ENCODE results near the gene MROH9. TPM values are rescaled to one million over a fixed set of nuclear protein-coding genes. Genes with fewer than 3 reads are reported as not detected.

MROH9 gene
- total RNA-seq, 1 experiment from 2014 or later, result not detected

DNA sequence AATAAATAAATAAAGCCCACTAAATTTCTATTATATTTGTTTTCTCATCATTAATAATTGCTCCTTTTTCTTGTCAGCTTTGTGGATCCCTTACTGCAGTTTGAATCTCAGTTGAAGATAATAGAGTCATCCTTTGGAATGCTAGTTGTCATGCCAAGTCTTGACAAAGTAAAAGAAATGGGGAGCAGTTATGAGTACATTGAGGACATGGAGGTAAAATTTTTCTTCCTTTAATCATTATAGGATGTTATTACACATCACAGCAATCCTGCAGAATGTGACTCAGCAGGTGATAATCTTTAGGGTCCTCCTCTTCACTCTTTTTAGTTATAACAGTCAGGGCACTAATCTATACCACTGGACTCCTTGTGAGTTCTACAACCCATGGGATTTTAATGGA is 24.1 kb downstream of the MROH9 start:
- H3K9me2 ChIP-seq (ENCODE audit: insufficient read depth), result no peaks in the 10 kb centered on the region
- TF ChIP-seq CEBPB (IDR thresholded peaks at IDR 0.05; ENCODE audit: low read depth) (no peak), ELF1 (IDR thresholded peaks at IDR 0.05; ENCODE audit: borderline replicate concordance, low read depth) (no peak), RAD21 (IDR thresholded peaks at IDR 0.05; ENCODE audit: low read depth) (no peak), CBX3 (IDR thresholded peaks at IDR 0.05; ENCODE audit: low read depth) (no peak), EGR1 (IDR thresholded peaks at IDR 0.05; ENCODE audit: low read depth) (no peak), ZFX (IDR thresholded peaks at IDR 0.05) (no peak)
- TF ChIP-seq, protein P1, sequence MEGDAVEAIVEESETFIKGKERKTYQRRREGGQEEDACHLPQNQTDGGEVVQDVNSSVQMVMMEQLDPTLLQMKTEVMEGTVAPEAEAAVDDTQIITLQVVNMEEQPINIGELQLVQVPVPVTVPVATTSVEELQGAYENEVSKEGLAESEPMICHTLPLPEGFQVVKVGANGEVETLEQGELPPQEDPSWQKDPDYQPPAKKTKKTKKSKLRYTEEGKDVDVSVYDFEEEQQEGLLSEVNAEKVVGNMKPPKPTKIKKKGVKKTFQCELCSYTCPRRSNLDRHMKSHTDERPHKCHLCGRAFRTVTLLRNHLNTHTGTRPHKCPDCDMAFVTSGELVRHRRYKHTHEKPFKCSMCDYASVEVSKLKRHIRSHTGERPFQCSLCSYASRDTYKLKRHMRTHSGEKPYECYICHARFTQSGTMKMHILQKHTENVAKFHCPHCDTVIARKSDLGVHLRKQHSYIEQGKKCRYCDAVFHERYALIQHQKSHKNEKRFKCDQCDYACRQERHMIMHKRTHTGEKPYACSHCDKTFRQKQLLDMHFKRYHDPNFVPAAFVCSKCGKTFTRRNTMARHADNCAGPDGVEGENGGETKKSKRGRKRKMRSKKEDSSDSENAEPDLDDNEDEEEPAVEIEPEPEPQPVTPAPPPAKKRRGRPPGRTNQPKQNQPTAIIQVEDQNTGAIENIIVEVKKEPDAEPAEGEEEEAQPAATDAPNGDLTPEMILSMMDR (IDR thresholded peaks at IDR 0.05 in 2 of 3, conservative IDR thresholded peaks at IDR 0.05 in 1 of 3; ENCODE audit: borderline replicate concordance in 1 of 3, insufficient read depth in 1 of 3, low read depth in 2 of 3, low read length in 2 of 3), result no peak
- no peaks in the 10 kb centered on the region for H3K36me3 ChIP-seq (ENCODE audit: control insufficient read depth in 1 of 2, insufficient read depth in 2 of 2, low read length in 2 of 2)
- no peaks in the 10 kb centered on the region for H4K20me1 ChIP-seq (ENCODE audit: insufficient read depth)
- DNase-seq (ENCODE audit: low read depth, low spot score) (no peak), ATAC-seq (no peak)
- H2AFZ ChIP-seq (ENCODE audit: low read depth, low read length, poor library complexity, severe bottlenecking), result no peak overlapping the region
- no TSS peak for BruUV-seq (replicated peaks)
- ChIA-PET CTCF (interaction anchor here (1.3 kb wide), 1 partner anchor 8 kb away, joined by 5 read pairs; no protein-coding TSS in a partner anchor), RAD21 (ENCODE audit: low non-redundant PET in 1 of 2, low total read pairs in 2 of 2, uncharacterized antibody in 2 of 2, unreplicated experiment in 2 of 2) (no interaction called here), POLR2A (no interaction called here)
- no peaks in the 10 kb centered on the region for H3K9me3 ChIP-seq (ENCODE audit: control insufficient read depth in 1 of 2, insufficient read depth in 1 of 2, low read depth in 1 of 2, low read length in 2 of 2)
- intact Hi-C loops (cut with micrococcal nuclease), result no loop called here
- no peaks in the 10 kb centered on the region for H3K79me2 ChIP-seq (ENCODE audit: insufficient read depth, low read length)
- H3K27ac ChIP-seq (ENCODE audit: low read depth, low read length), result no peak overlapping the region
- no peak overlapping the region for H3K4me3 ChIP-seq (replicated peaks in 1 of 2; ENCODE audit: low read depth in 1 of 2, low read length in 2 of 2)
- H3K4me1 ChIP-seq (ENCODE audit: control insufficient read depth in 1 of 2, insufficient read depth in 2 of 2, low read length in 2 of 2), result no peaks in the 10 kb centered on the region
- no peak overlapping the region for H3K4me2 ChIP-seq (ENCODE audit: low read length)
- no peaks in the 10 kb centered on the region for H3K27me3 ChIP-seq (ENCODE audit: insufficient read depth, low read length)
- no peak overlapping the region for H3K9ac ChIP-seq (ENCODE audit: low read length)

DNA sequence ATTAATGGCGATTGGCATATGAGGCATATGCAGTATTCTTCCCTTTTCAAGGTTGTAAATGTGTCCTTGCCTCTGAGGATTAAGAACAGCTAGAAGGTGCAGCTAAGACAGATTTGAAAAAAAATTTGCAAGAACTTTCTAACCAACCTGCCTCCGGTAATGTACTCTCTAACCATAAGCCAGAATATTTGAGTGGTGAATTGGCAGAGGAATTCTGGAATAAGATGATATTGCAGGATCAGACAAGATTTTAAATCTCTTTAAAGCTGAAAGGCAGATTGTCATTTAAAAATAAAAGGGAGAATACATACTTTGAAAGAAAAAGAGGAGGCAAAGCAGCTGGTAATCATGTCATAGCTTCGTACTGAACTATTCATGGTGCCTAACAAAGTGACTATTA is 29.2 kb downstream of the MROH9 start:
- intact Hi-C loops (cut with micrococcal nuclease), result no loop called here
- ChIA-PET RAD21 (ENCODE audit: low non-redundant PET in 1 of 2, low total read pairs in 2 of 2, uncharacterized antibody in 2 of 2, unreplicated experiment in 2 of 2) (no interaction called here), POLR2A (no interaction called here), CTCF (interaction anchor here (0.8 to 1.7 kb wide), 2 partner anchors 263 to 349 kb away, joined by 3 to 6 read pairs; partner anchors contain the start of gene FMO4)
- no peak overlapping the region for H3K9ac ChIP-seq (ENCODE audit: low read length)
- H3K4me2 ChIP-seq (ENCODE audit: low read length), result no peak overlapping the region
- H3K4me3 ChIP-seq (replicated peaks in 1 of 2; ENCODE audit: low read depth in 1 of 2, low read length in 2 of 2), result no peak overlapping the region
- H4K20me1 ChIP-seq (ENCODE audit: insufficient read depth), result no peaks in the 10 kb centered on the region
- ATAC-seq, result no peak
- H3K79me2 ChIP-seq (ENCODE audit: insufficient read depth, low read length), result no peaks in the 10 kb centered on the region
- no peak overlapping the region for H2AFZ ChIP-seq (ENCODE audit: low read depth, low read length, poor library complexity, severe bottlenecking)
- no peaks in the 10 kb centered on the region for H3K27me3 ChIP-seq (ENCODE audit: insufficient read depth, low read length)
- H3K4me1 ChIP-seq (ENCODE audit: control insufficient read depth in 1 of 2, insufficient read depth in 2 of 2, low read length in 2 of 2), result no peaks in the 10 kb centered on the region
- H3K27ac ChIP-seq (ENCODE audit: low read depth, low read length), result no peak overlapping the region
- H3K9me3 ChIP-seq (ENCODE audit: control insufficient read depth in 1 of 2, insufficient read depth in 1 of 2, low read depth in 1 of 2, low read length in 2 of 2), result no peaks in the 10 kb centered on the region
- H3K9me2 ChIP-seq (ENCODE audit: insufficient read depth), result no peaks in the 10 kb centered on the region
- DNase-seq (ENCODE audit: low read depth, low spot score), result no peak
- no peaks in the 10 kb centered on the region for H3K36me3 ChIP-seq (ENCODE audit: control insufficient read depth in 1 of 2, insufficient read depth in 2 of 2, low read length in 2 of 2)
- no TSS peak for BruUV-seq (replicated peaks)
- TF ChIP-seq SRF (IDR thresholded peaks at IDR 0.05; ENCODE audit: low read depth) (no peak), CEBPB (IDR thresholded peaks at IDR 0.05; ENCODE audit: low read depth) (no peak), EGR1 (IDR thresholded peaks at IDR 0.05; ENCODE audit: low read depth) (no peak), MAX (IDR thresholded peaks at IDR 0.05) (no peak), SP1 (IDR thresholded peaks at IDR 0.05; ENCODE audit: low read depth) (no peak), ZFX (IDR thresholded peaks at IDR 0.05) (no peak), RAD21 (IDR thresholded peaks at IDR 0.05; ENCODE audit: low read depth) (no peak)
- TF ChIP-seq, protein P2, sequence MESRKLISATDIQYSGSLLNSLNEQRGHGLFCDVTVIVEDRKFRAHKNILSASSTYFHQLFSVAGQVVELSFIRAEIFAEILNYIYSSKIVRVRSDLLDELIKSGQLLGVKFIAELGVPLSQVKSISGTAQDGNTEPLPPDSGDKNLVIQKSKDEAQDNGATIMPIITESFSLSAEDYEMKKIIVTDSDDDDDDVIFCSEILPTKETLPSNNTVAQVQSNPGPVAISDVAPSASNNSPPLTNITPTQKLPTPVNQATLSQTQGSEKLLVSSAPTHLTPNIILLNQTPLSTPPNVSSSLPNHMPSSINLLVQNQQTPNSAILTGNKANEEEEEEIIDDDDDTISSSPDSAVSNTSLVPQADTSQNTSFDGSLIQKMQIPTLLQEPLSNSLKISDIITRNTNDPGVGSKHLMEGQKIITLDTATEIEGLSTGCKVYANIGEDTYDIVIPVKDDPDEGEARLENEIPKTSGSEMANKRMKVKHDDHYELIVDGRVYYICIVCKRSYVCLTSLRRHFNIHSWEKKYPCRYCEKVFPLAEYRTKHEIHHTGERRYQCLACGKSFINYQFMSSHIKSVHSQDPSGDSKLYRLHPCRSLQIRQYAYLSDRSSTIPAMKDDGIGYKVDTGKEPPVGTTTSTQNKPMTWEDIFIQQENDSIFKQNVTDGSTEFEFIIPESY (IDR thresholded peaks at IDR 0.05; ENCODE audit: extremely low read depth, insufficient replicate concordance, low read length), result no peak
- TF ChIP-seq, protein P3, sequence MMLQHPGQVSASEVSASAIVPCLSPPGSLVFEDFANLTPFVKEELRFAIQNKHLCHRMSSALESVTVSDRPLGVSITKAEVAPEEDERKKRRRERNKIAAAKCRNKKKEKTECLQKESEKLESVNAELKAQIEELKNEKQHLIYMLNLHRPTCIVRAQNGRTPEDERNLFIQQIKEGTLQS (IDR thresholded peaks at IDR 0.05), result no peak
- TF ChIP-seq, protein P4, sequence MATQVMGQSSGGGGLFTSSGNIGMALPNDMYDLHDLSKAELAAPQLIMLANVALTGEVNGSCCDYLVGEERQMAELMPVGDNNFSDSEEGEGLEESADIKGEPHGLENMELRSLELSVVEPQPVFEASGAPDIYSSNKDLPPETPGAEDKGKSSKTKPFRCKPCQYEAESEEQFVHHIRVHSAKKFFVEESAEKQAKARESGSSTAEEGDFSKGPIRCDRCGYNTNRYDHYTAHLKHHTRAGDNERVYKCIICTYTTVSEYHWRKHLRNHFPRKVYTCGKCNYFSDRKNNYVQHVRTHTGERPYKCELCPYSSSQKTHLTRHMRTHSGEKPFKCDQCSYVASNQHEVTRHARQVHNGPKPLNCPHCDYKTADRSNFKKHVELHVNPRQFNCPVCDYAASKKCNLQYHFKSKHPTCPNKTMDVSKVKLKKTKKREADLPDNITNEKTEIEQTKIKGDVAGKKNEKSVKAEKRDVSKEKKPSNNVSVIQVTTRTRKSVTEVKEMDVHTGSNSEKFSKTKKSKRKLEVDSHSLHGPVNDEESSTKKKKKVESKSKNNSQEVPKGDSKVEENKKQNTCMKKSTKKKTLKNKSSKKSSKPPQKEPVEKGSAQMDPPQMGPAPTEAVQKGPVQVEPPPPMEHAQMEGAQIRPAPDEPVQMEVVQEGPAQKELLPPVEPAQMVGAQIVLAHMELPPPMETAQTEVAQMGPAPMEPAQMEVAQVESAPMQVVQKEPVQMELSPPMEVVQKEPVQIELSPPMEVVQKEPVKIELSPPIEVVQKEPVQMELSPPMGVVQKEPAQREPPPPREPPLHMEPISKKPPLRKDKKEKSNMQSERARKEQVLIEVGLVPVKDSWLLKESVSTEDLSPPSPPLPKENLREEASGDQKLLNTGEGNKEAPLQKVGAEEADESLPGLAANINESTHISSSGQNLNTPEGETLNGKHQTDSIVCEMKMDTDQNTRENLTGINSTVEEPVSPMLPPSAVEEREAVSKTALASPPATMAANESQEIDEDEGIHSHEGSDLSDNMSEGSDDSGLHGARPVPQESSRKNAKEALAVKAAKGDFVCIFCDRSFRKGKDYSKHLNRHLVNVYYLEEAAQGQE (IDR thresholded peaks at IDR 0.05; ENCODE audit: low read depth), result no peak

Data from HCT116 (cell line).